OCI-LY3 (cell line): Measurements from ENCODE around the gene WASHC2C.
"Not testable (repeated sequence)": the region's sequence is repeated elsewhere in the genome, so short reads cannot be mapped to it uniquely, and the experiment has no call there.

Experiments used
- H2AFZ ChIP-seq: fragments of 200-600, 300-600 bp; shearing (Covaris generic); 2 replicates; pipeline ENCODE4 v1.6.0; 2014; ENCODE audit warnings: antibody characterized with exemption, low read depth, low read length
- H3K27ac ChIP-seq: fragments of 200-600, 300-600 bp; sonication (generic); 2 replicates; pipeline ENCODE4 v1.5.1; 2014; ENCODE audit warnings: mild to moderate bottlenecking, low read length, moderate library complexity, mixed read lengths
- H3K27me3 ChIP-seq: fragments of 200-600, 300-600 bp; sonication (generic); 2 replicates; pipeline ENCODE4 v1.6.1; 2014; ENCODE audit warnings: low read depth, low read length, mixed read lengths
- H3K36me3 ChIP-seq: fragments of 200-600, 300-600 bp; sonication (generic); replicated peaks from 2 replicates; pipeline ENCODE3; 2014; ENCODE audit warnings: low read depth, low read length, mixed read lengths
- H3K4me1 ChIP-seq: fragments of 300-600, 200-600 bp; sonication (generic); 2 replicates; pipeline ENCODE4 v1.6.1; 2014; ENCODE audit warnings: low read length, mixed read lengths
- H3K4me2 ChIP-seq: fragments of 200-600, 300-600 bp; sonication (generic); 2 replicates; pipeline ENCODE4 v1.6.1; 2014; ENCODE audit warnings: low read length, mixed read lengths
- H3K4me3 ChIP-seq: fragments of 300-600, 200-600 bp; sonication (generic); 2 replicates; pipeline ENCODE4 v1.5.1; 2014; ENCODE audit warnings: antibody characterized with exemption, mild to moderate bottlenecking, low read length, moderate library complexity
- H3K79me2 ChIP-seq: fragments of 300-600, 200-600 bp; shearing (Covaris generic); 2 replicates; pipeline ENCODE4 v1.6.1; 2014; ENCODE audit warnings: mild to moderate bottlenecking, low read length, mixed read lengths
- H3K9ac ChIP-seq: fragments of 300-600, 200-600 bp; shearing (Covaris generic); 2 replicates; pipeline ENCODE4 v1.6.0; 2014; ENCODE audit warnings: mild to moderate bottlenecking, low read length, moderate library complexity
- H3K9me3 ChIP-seq: fragments of 200-600, 300-600 bp; shearing (Covaris generic); 2 replicates; pipeline ENCODE4 v1.6.1; 2014; ENCODE audit warnings: low read length, mixed read lengths; ENCODE audit not compliant: insufficient read depth
- H4K20me1 ChIP-seq: fragments of 200-600, 300-600 bp; sonication (generic); 2 replicates; pipeline ENCODE4 v1.6.1; 2016; ENCODE audit warnings: low read length, mixed read lengths; ENCODE audit not compliant: insufficient read depth

Gene WASHC2C

DNA sequence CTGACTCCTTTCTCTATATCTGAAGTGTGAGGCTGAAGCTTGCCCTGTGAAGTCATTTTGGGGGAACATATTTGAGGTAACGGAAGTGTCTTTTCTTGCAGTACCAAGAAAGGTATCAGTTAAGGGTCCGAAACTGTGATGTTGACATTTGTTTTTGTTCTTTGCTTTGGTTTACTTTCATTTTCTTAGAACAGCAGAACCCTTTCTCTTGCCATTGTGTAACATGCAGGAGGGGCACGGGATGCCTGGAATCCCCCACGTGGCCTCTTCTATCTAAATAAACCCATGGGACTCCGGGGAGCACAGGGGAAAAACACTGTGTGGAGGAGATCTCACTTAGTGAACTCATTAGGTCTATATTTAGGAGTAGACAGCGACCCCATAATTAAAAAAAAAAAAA lies 34.6 kb downstream of the WASHC2C start:
- H3K27me3 ChIP-seq, H4K20me1 ChIP-seq, H3K36me3 ChIP-seq, H3K9ac ChIP-seq, H3K4me2 ChIP-seq, H2AFZ ChIP-seq, H3K9me3 ChIP-seq, H3K79me2 ChIP-seq, H3K4me3 ChIP-seq, H3K27ac ChIP-seq, H3K4me1 ChIP-seq: not testable (repeated sequence)

GRCh38 chr10:45763037-45763436 lies 36.0 kb downstream of the WASHC2C start:
- not testable (repeated sequence) for H3K4me1 ChIP-seq, H3K36me3 ChIP-seq, H3K4me3 ChIP-seq, H3K9me3 ChIP-seq, H3K4me2 ChIP-seq, H3K27me3 ChIP-seq, H2AFZ ChIP-seq, H3K79me2 ChIP-seq, H3K27ac ChIP-seq, H3K9ac ChIP-seq, H4K20me1 ChIP-seq

GRCh38 chr10:45768334-45768733 lies 41.3 kb downstream of the WASHC2C start:
- not testable (repeated sequence) for H2AFZ ChIP-seq, H3K36me3 ChIP-seq, H4K20me1 ChIP-seq, H3K27ac ChIP-seq, H3K4me3 ChIP-seq, H3K4me1 ChIP-seq, H3K4me2 ChIP-seq, H3K9ac ChIP-seq, H3K9me3 ChIP-seq, H3K79me2 ChIP-seq, H3K27me3 ChIP-seq

- not testable (repeated sequence) for H3K4me3 ChIP-seq, H3K4me1 ChIP-seq, H3K4me2 ChIP-seq, H3K79me2 ChIP-seq, H3K9ac ChIP-seq, H4K20me1 ChIP-seq, H3K36me3 ChIP-seq, H2AFZ ChIP-seq, H3K27ac ChIP-seq, H3K9me3 ChIP-seq, H3K27me3 ChIP-seq
These were observed 44.8 kb downstream of the WASHC2C start for GRCh38 chr10:45771757-45772461.

GRCh38 chr10:45786217-45786616 lies 59.2 kb downstream of the WASHC2C start:
- not testable (repeated sequence) for H3K9me3 ChIP-seq, H3K79me2 ChIP-seq, H2AFZ ChIP-seq, H3K27ac ChIP-seq, H3K9ac ChIP-seq, H3K4me3 ChIP-seq, H4K20me1 ChIP-seq, H3K36me3 ChIP-seq, H3K27me3 ChIP-seq, H3K4me1 ChIP-seq, H3K4me2 ChIP-seq

DNA sequence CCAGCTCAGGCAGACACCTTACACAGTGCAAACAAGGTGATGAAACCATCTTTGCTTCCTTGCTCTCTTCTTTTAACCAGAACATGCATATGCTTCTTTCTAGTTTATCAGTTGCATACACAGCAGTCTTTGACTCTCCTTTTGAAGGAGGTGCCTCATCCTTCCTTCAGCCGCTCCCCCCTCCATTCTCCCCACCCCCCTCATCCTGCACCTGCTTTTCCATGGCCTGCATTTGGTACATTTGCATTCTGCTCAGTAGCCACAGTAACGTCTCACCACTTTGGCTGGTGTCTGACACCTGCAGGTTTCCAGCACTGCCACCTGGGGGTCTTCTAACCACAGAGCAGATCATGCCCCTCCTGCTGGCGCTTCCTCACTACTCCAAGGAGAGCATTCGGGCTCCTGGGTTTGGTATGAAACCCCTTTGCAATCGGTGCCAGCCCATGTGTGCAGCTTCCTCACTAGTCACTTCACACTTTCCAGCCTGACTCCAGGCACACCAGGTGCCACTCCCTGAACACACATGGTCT lies 60.2 kb downstream of the WASHC2C start:
- not testable (repeated sequence) for H3K9ac ChIP-seq, H3K4me2 ChIP-seq, H2AFZ ChIP-seq, H3K27ac ChIP-seq, H3K79me2 ChIP-seq, H3K9me3 ChIP-seq, H3K4me3 ChIP-seq, H3K36me3 ChIP-seq, H3K27me3 ChIP-seq, H3K4me1 ChIP-seq, H4K20me1 ChIP-seq

- not testable (repeated sequence) for H4K20me1 ChIP-seq, H3K4me2 ChIP-seq, H3K4me3 ChIP-seq, H3K9ac ChIP-seq, H3K27me3 ChIP-seq, H3K36me3 ChIP-seq, H3K79me2 ChIP-seq, H2AFZ ChIP-seq, H3K27ac ChIP-seq, H3K9me3 ChIP-seq, H3K4me1 ChIP-seq
These were observed 62.9 kb downstream of the WASHC2C start for GRCh38 chr10:45789991-45790390.

- H2AFZ ChIP-seq, H3K4me3 ChIP-seq, H3K36me3 ChIP-seq, H3K4me2 ChIP-seq, H3K27ac ChIP-seq, H3K27me3 ChIP-seq, H3K4me1 ChIP-seq, H3K9me3 ChIP-seq, H3K9ac ChIP-seq, H4K20me1 ChIP-seq, H3K79me2 ChIP-seq: not testable (repeated sequence)
These were observed 63.8 kb downstream of the WASHC2C start for GRCh38 chr10:45790694-45791426.

DNA sequence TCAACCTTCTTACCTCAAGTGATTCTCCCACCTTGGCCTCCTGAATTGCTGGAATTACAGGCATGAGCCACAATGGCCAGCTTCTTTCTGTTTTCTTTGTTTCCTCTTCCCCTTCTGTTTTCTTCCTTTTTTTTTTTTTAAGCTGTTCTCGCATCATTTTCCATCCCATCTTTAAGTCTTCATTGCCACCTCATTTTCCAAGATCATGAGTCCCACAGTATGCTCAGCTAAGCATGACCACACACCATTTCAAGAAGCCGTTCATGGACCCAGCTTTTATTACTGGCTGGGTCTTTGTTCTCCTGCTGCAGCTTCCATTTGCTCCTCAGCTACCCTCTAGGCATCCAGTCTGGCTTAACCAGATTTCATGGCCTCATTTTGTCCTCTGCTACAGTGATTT lies 67.7 kb downstream of the WASHC2C start:
- H3K4me2 ChIP-seq, H3K4me3 ChIP-seq, H3K36me3 ChIP-seq, H3K79me2 ChIP-seq, H3K9ac ChIP-seq, H3K27ac ChIP-seq, H3K9me3 ChIP-seq, H3K4me1 ChIP-seq, H4K20me1 ChIP-seq, H2AFZ ChIP-seq, H3K27me3 ChIP-seq: not testable (repeated sequence)
